Measurements from ENCODE around the gene ANTXR2.

DNA sequence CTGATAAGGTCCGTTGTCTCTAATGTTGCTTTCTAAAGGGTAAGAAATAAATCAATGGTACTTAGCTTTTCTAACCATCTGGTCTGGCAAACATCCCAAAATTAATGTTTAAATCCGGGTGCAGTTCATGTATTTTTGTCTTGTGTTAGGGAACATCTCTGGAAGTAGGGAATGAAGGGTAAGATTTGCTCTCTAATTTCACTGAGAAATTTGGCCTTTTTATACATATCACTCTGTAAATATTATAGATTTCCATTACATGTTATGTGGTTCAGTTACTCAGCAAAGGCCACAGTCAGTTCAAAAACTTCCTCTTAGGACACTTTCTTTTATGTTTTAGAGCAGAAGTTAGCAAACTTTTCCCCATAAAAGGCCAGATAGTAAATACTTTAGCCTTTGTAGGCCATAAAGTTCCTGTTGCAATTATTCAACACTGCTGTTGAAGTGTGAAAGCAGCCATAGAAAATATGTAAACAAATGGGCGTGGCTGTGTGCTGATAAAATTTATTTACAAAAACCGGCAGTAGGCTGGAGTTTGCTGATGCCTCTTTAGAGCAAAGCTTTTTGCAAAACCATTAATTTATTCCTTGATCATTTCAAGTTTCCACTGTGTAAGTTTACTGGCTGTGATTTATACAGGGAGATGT, 218.1 kb downstream of the ANTXR2 start:
- TF ChIP-seq, protein P1, sequence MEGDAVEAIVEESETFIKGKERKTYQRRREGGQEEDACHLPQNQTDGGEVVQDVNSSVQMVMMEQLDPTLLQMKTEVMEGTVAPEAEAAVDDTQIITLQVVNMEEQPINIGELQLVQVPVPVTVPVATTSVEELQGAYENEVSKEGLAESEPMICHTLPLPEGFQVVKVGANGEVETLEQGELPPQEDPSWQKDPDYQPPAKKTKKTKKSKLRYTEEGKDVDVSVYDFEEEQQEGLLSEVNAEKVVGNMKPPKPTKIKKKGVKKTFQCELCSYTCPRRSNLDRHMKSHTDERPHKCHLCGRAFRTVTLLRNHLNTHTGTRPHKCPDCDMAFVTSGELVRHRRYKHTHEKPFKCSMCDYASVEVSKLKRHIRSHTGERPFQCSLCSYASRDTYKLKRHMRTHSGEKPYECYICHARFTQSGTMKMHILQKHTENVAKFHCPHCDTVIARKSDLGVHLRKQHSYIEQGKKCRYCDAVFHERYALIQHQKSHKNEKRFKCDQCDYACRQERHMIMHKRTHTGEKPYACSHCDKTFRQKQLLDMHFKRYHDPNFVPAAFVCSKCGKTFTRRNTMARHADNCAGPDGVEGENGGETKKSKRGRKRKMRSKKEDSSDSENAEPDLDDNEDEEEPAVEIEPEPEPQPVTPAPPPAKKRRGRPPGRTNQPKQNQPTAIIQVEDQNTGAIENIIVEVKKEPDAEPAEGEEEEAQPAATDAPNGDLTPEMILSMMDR (IDR thresholded peaks at IDR 0.05; ENCODE audit: low read length), result no peak
- no peak for TF ChIP-seq EZH2 (IDR thresholded peaks at IDR 0.05; ENCODE audit: borderline replicate concordance, low read length)
